H1 (cell line): Measurements from ENCODE around the gene SCP2. TPM values are rescaled to one million over a fixed set of nuclear protein-coding genes. Genes with fewer than 3 reads are reported as not detected.

Source experiments
- CTCF ChIA-PET: fragments of 300-600 bp; sonication (Branson Sonifier 250); formaldehyde crosslinking; loops from one replicate; lab custom pipeline; 2021; ENCODE audit not compliant: partially characterized antibody; lab: Charles Lee
- POLR2A ChIA-PET: fragments of 300-600 bp; sonication (Branson Sonifier 250); formaldehyde crosslinking; loops from one replicate; lab custom pipeline; 2021; ENCODE audit warnings: inconsistent platforms; ENCODE audit not compliant: partially characterized antibody; lab: Charles Lee
- DNase-seq, 2 experiments: peaks; one replicate each; pipeline versions ENCODE4 v3.0.0 to v3.0.0-alpha.2; 2010 to 2022; ENCODE audit warnings: low spot score in 2 of 2, low read depth in 1 of 2, mixed read lengths in 1 of 2
- FAIRE-seq: peaks from 2 replicates; lab custom pipeline; 2011; peaks lifted over from hg19 to GRCh38; lab: Jason Lieb, UNC
- H2AFZ ChIP-seq: 2 replicates; pipeline ENCODE4 v1.8.1; 2012; ENCODE audit warnings: low read length, inconsistent platforms
- H2AK5ac ChIP-seq: 2 replicates; pipeline ENCODE4 v1.6.1; 2013; ENCODE audit warnings: low read depth, low read length
- H2BK120ac ChIP-seq: replicated peaks from 2 replicates; pipeline ENCODE3; 2013; ENCODE audit warnings: low read depth, low read length, inconsistent platforms
- H2BK12ac ChIP-seq: 2 replicates; pipeline ENCODE4 v1.6.1; 2013; ENCODE audit warnings: low read depth, low read length
- H2BK15ac ChIP-seq: 2 replicates; pipeline ENCODE4 v1.6.1; 2013; ENCODE audit warnings: low read length
- H2BK20ac ChIP-seq: 2 replicates; pipeline ENCODE4 v1.6.1; 2013; ENCODE audit warnings: low read length
- H2BK5ac ChIP-seq: 2 replicates; pipeline ENCODE4 v1.6.1; 2013; ENCODE audit warnings: low read depth, low read length
- H3K14ac ChIP-seq: 2 replicates; pipeline ENCODE4 v1.6.1; 2013; ENCODE audit warnings: inconsistent platforms; ENCODE audit not compliant: insufficient read length
- H3K18ac ChIP-seq: 2 replicates; pipeline ENCODE4 v1.6.1; 2013; ENCODE audit warnings: low read length; ENCODE audit errors: extremely low read depth
- H3K23ac ChIP-seq: 2 replicates; pipeline ENCODE4 v1.6.1; 2013; ENCODE audit warnings: inconsistent platforms; ENCODE audit not compliant: insufficient read length
- H3K23me2 ChIP-seq: 2 replicates; pipeline ENCODE4 v1.6.1; 2013; ENCODE audit warnings: low read depth, low read length
- H3K27ac ChIP-seq: 2 replicates; pipeline ENCODE4 v1.6.1; 2011; ENCODE audit warnings: low read depth, low read length, inconsistent platforms
- H3K27me3 ChIP-seq, 4 experiments: replicated peaks in 1 of 4; 1 replicate in 1 of 4; 2 replicates in 3 of 4; pipeline versions ENCODE4 v1.6.1 to v1.8.1; 2011 to 2013; ENCODE audit warnings: low read length in 3 of 4, mild to moderate bottlenecking in 3 of 4, inconsistent platforms in 2 of 4, mixed read lengths in 2 of 4, moderate library complexity in 1 of 4; ENCODE audit not compliant: control insufficient read depth in 3 of 4, insufficient read depth in 3 of 4; ENCODE audit errors: extremely low read depth in 1 of 4
- H3K36me3 ChIP-seq, 4 experiments: 2 replicates each; pipeline versions ENCODE4 v1.6.1 to v1.8.1; 2011 to 2013; ENCODE audit warnings: mild to moderate bottlenecking in 4 of 4, low read length in 3 of 4, moderate library complexity in 2 of 4, control low read depth in 1 of 4, inconsistent platforms in 1 of 4; ENCODE audit not compliant: insufficient read depth in 4 of 4, control insufficient read depth in 2 of 4
- H3K4ac ChIP-seq: replicated peaks from 2 replicates; pipeline ENCODE3; 2013; ENCODE audit warnings: low read length, low read depth, mixed read lengths, inconsistent platforms; ENCODE audit not compliant: insufficient read length
- H3K4me1 ChIP-seq, 4 experiments: replicated peaks in 1 of 4; 1 replicate in 1 of 4; 2 replicates in 3 of 4; pipeline versions ENCODE4 v1.6.1 to v1.8.1; 2011 to 2013; ENCODE audit warnings: low read length in 3 of 4, inconsistent platforms in 2 of 4, mixed read lengths in 1 of 4; ENCODE audit not compliant: insufficient read depth in 4 of 4, control insufficient read depth in 3 of 4
- H3K4me2 ChIP-seq, 2 experiments: 2 replicates each; pipeline versions ENCODE4 v1.6.1 to v1.8.1; 2011 to 2013; ENCODE audit warnings: low read depth in 2 of 2, low read length in 2 of 2, control low read depth in 1 of 2, inconsistent platforms in 1 of 2, mild to moderate bottlenecking in 1 of 2; ENCODE audit not compliant: insufficient read depth in 1 of 2
- H3K4me3 ChIP-seq, 4 experiments: fragments of 200-600, 300-600 bp in 1 of 4; sonication (generic), shearing (Covaris generic), sonication (Bioruptor Twin) in 1 of 4; 2 replicates each; pipeline versions ENCODE4 v1.5.1 to v1.8.1; 2011 to 2016; ENCODE audit warnings: low read length in 4 of 4, low read depth in 3 of 4, control low read depth in 2 of 4, inconsistent platforms in 2 of 4, mild to moderate bottlenecking in 2 of 4, mixed read lengths in 1 of 4, moderate library complexity in 1 of 4; ENCODE audit not compliant: insufficient read depth in 2 of 4; ENCODE audit errors: extremely low read depth in 1 of 4
- H3K56ac ChIP-seq: replicated peaks from 2 replicates; pipeline ENCODE3; 2013; ENCODE audit warnings: low read depth, mild to moderate bottlenecking, mixed read lengths, low read length, inconsistent platforms; ENCODE audit not compliant: insufficient read length
- H3K79me1 ChIP-seq: 2 replicates; pipeline ENCODE4 v1.6.1; 2013; ENCODE audit warnings: low read depth, low read length, control low read depth
- H3K79me2 ChIP-seq, 2 experiments: 2 replicates each; pipeline versions ENCODE4 v1.6.1 to v1.8.1; 2012 to 2013; ENCODE audit warnings: low read length in 2 of 2, mild to moderate bottlenecking in 2 of 2, inconsistent platforms in 1 of 2; ENCODE audit not compliant: insufficient read depth in 2 of 2, control insufficient read depth in 1 of 2
- H3K9ac ChIP-seq, 4 experiments: replicated peaks in 1 of 4; 1 replicate in 1 of 4; 2 replicates in 3 of 4; pipeline versions ENCODE4 v1.6.1 to v1.8.1; 2011 to 2013; ENCODE audit warnings: low read depth in 3 of 4, low read length in 3 of 4, control low read depth in 2 of 4, mild to moderate bottlenecking in 2 of 4, moderate library complexity in 2 of 4, inconsistent platforms in 1 of 4; ENCODE audit errors: extremely low read depth in 1 of 4
- H3K9me3 ChIP-seq, 2 experiments: 2 replicates each; pipeline versions ENCODE4 v1.6.1 to v1.8.1; 2012 to 2013; ENCODE audit warnings: mild to moderate bottlenecking in 2 of 2, moderate library complexity in 2 of 2, control low read depth in 1 of 2, inconsistent platforms in 1 of 2, low read depth in 1 of 2, low read length in 1 of 2, mixed read lengths in 1 of 2; ENCODE audit not compliant: insufficient read depth in 2 of 2
- H4K20me1 ChIP-seq, 2 experiments: replicated peaks in 1 of 2; 2 replicates each; pipeline versions ENCODE3 to v1.8.1; 2011 to 2013; ENCODE audit warnings: inconsistent platforms in 2 of 2, low read length in 2 of 2, mild to moderate bottlenecking in 1 of 2; ENCODE audit not compliant: insufficient read depth in 2 of 2, control insufficient read depth in 1 of 2
- H4K5ac ChIP-seq: 2 replicates; pipeline ENCODE4 v1.6.1; 2013; ENCODE audit warnings: low read length, low read depth, mixed read lengths, inconsistent platforms; ENCODE audit not compliant: insufficient read length
- H4K8ac ChIP-seq: 2 replicates; pipeline ENCODE4 v1.8.0; 2013; ENCODE audit warnings: mild to moderate bottlenecking, moderate library complexity, low read length, inconsistent platforms; ENCODE audit not compliant: insufficient read depth; ENCODE audit errors: extremely low read depth
- H4K91ac ChIP-seq: replicated peaks from 2 replicates; pipeline ENCODE3; 2013; ENCODE audit warnings: low read length, mixed read lengths, inconsistent platforms; ENCODE audit not compliant: insufficient read length
- RFX5 ChIP-seq: IDR thresholded peaks from 2 replicates; pipeline ENCODE4 v1.6.1; 2011; ENCODE audit warnings: low read depth, low read length, improper control_type of control experiment, borderline replicate concordance
- SAP30 ChIP-seq: fragments of 300-600 bp; sonication (generic); IDR thresholded peaks from 2 replicates; pipeline ENCODE4 v1.7.1; 2012; ENCODE audit warnings: low read length, moderate library complexity, mild to moderate bottlenecking, inconsistent platforms; ENCODE audit not compliant: insufficient read depth, insufficient replicate concordance
- WGBS, 2 experiments: shearing (Covaris generic) in 1 of 2; methylation state at CpG; one replicate each; pipeline versions ENCODE4 v1.1.6 to v1.1.7; 2013 to 2015; ENCODE audit warnings: low lambda C conversion rate in 2 of 2, mixed read lengths in 2 of 2, inconsistent platforms in 1 of 2, low coverage in 1 of 2, missing lambda C conversion rate in 1 of 2; ENCODE audit not compliant: insufficient replicate concordance in 2 of 2, insufficient coverage in 1 of 2, insufficient read length in 1 of 2; ENCODE audit errors: extremely low coverage in 1 of 2, missing lambda C conversion rate in 1 of 2; 5-methylcytosine and 5-hydroxymethylcytosine counted together
- polyA plus RNA-seq, 7 experiments: library from polyadenylated mRNA; depleted of rRNA in 3 of 7; stranded (reverse) in 5 of 7; unstranded in 2 of 7; fragments of >200 nt in 5 of 7; fragments of 200-250 nt in 2 of 7; gene quantifications; 1 replicate in 5 of 7; 2 replicates in 1 of 7; 4 replicates in 1 of 7; pipeline versions ENCODE4 v1.2.1 to v1.2.3, GENCODE V29; 2011 to 2013; ENCODE audit warnings: missing spikeins in 2 of 7, mixed read lengths in 2 of 7
- total RNA-seq: library from RNA; stranded (reverse); fragmentation: NEBNext Ultra II Directional; extraction: Animal tissue kit (Norgen Biotek cat#: 25700); gene quantifications from 2 replicates; pipeline ENCODE4 v1.2.1, GENCODE V29; 2021
- TF ChIP-seq, protein P1 (sequence below): IDR thresholded peaks from 2 replicates; pipeline ENCODE4 v1.6.1; 2012; ENCODE audit warnings: inconsistent platforms

The SCP2 gene
- total and polyA plus RNA-seq, 2 of the 8 experiments (the other 6 are each of a cell fraction or from before 2014, with no cell fraction given), result 20.9 to 54.3 TPM

DNA sequence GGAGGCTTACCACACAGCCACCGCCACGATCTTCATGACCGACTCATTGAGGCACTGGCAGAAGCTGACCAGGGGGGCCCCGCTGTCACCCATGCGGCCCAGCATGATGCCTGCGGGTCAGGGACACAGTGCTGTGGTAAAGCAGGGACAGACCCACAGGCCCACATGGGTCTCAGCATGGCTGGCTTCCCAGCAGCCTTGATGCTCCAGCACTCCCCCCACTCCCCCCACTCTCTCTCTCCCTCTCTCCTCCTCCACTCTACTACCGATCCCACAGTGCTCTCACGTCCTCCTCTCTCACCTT is 166.3 kb downstream of the SCP2 start:
- H3K4me3 ChIP-seq, result no peak overlapping the region
- H3K9ac ChIP-seq, result no peak overlapping the region
- H3K4ac ChIP-seq, result no peak overlapping the region
- CTCF ChIA-PET, result interaction anchor here (0.6 to 2.0 kb wide), 8 partner anchors 10 to 1509 kb away, joined by 3 to 8 read pairs (median 4); no protein-coding TSS in a partner anchor
- no peak overlapping the region for H2BK120ac ChIP-seq
- no peak overlapping the region for H2BK15ac ChIP-seq
- no peaks in the 10 kb centered on the region for H3K4me1 ChIP-seq
- H3K14ac ChIP-seq, result no peak overlapping the region
- no peak overlapping the region for H2BK20ac ChIP-seq
- H3K79me1 ChIP-seq, result no peaks in the 10 kb centered on the region
- no peak overlapping the region for H3K23ac ChIP-seq
- no peak overlapping the region for H4K8ac ChIP-seq
- H3K27ac ChIP-seq, result no peak overlapping the region
- peaks cover 8% of the 10 kb centered on the region; the same call in 1 of the 2 replicates for H3K23me2 ChIP-seq
- DNase-seq (no peak), FAIRE-seq (no peak)
- no peaks in the 10 kb centered on the region; a peak in 1 of 8 replicates for H3K36me3 ChIP-seq
- H3K79me2 ChIP-seq, result no peaks in the 10 kb centered on the region
- no peak for TF ChIP-seq RFX5
- no peak for TF ChIP-seq SAP30
- TF ChIP-seq, protein P1, sequence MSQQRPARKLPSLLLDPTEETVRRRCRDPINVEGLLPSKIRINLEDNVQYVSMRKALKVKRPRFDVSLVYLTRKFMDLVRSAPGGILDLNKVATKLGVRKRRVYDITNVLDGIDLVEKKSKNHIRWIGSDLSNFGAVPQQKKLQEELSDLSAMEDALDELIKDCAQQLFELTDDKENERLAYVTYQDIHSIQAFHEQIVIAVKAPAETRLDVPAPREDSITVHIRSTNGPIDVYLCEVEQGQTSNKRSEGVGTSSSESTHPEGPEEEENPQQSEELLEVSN, result no peak
- no peak overlapping the region for H2BK5ac ChIP-seq
- no peaks in the 10 kb centered on the region for H4K20me1 ChIP-seq
- no peak overlapping the region for H3K18ac ChIP-seq
- H3K27me3 ChIP-seq, result no peaks in the 10 kb centered on the region
- H4K91ac ChIP-seq, result no peak overlapping the region
- POLR2A ChIA-PET, result interaction anchor here (1.6 kb wide), 1 partner anchor 10 kb away, joined by 3 read pairs; no protein-coding TSS in a partner anchor
- no peak overlapping the region for H3K4me2 ChIP-seq
- no peak overlapping the region for H2AK5ac ChIP-seq
- peaks cover 7 to 25% of the 10 kb centered on the region in 2 experiments; a peak in 2 of 4 replicates for H3K9me3 ChIP-seq
- no peak overlapping the region for H2AFZ ChIP-seq
- H4K5ac ChIP-seq, result no peak overlapping the region
- WGBS, 2 experiments, result 90% methylated on average over 8 of the region's 8 CpGs; no CpG with 5 or more reads in 1 of the 2 experiments
- H2BK12ac ChIP-seq, result no peak overlapping the region
- no peak overlapping the region for H3K56ac ChIP-seq
